IPS DF 6.9 (cell line): ENCODE results near the gene PIP4K2A.

ENCODE experiments used
- DNase-seq: peaks from one replicate; pipeline ENCODE4 v3.0.0-alpha.2; 2013; ENCODE audit warnings: low read depth, low spot score
- H3K27ac ChIP-seq: one replicate; pipeline ENCODE4 v1.5.1; 2013; ENCODE audit warnings: low read length, control low read depth
- H3K27me3 ChIP-seq: 2 replicates; pipeline ENCODE4 v1.6.1; 2013; ENCODE audit warnings: mild to moderate bottlenecking, low read length; ENCODE audit not compliant: control insufficient read depth, insufficient read depth
- H3K36me3 ChIP-seq: 2 replicates; pipeline ENCODE4 v1.6.1; 2013; ENCODE audit warnings: low read length; ENCODE audit not compliant: control insufficient read depth, insufficient read depth
- H3K4me1 ChIP-seq: 2 replicates; pipeline ENCODE4 v1.6.1; 2013; ENCODE audit warnings: low read length; ENCODE audit not compliant: control insufficient read depth, insufficient read depth
- H3K4me3 ChIP-seq: 2 replicates; pipeline ENCODE4 v1.5.1; 2013; ENCODE audit warnings: mild to moderate bottlenecking, low read length
- H3K9me3 ChIP-seq: 2 replicates; pipeline ENCODE4 v1.6.1; 2013; ENCODE audit warnings: low read length, inconsistent platforms; ENCODE audit not compliant: control insufficient read depth, insufficient read depth
- WGBS: extraction: QIAGEN DNeasy Blood & Tissue Kit; methylation state at CpG from one replicate; pipeline ENCODE4 v1.1.7; 2013; ENCODE audit warnings: mixed read lengths, missing lambda C conversion rate; ENCODE audit not compliant: insufficient read length, insufficient coverage; 5-methylcytosine and 5-hydroxymethylcytosine counted together

The PIP4K2A gene

GRCh38 chr10:22646388-22646853 is 68.0 kb downstream of the PIP4K2A start:
- no CpG with 5 or more reads among the region's 2 CpGs for WGBS

DNA sequence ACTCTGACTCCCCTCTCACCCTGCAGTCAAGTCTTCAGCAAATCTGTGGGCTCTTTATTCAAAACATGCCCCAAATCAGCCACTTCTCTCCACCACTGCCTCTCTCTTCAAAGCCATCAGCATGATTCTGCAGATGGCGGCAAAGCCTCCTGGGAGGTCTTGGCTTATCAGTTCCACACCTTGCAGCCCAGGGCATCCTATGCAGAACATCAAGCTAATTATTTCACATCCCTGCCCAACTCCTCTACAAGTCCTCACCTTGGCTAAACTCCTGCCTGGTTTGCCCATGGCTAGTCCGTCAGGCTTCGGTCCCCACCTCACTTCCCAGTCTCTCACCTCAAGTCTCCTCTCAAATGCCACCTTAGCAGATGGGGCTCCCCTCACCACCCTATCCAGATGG is 70.2 kb downstream of the PIP4K2A start:
- no peak for DNase-seq
- Histone ChIP-seq H3K9me3 (no peaks in the 10 kb centered on the region), H3K4me1 (peaks cover 4% of the 10 kb centered on the region), H3K27ac (no peak overlapping the region), H3K27me3 (no peaks in the 10 kb centered on the region), H3K4me3 (no peak overlapping the region), H3K36me3 (no peaks in the 10 kb centered on the region)
- no CpG with 5 or more reads among the region's 3 CpGs for WGBS

More at GRCh38 chr10:22646388-22646853, 68.0 kb downstream of the PIP4K2A start:
- H3K27ac ChIP-seq, result no peak overlapping the region
- H3K4me3 ChIP-seq, result no peak overlapping the region
- no peaks in the 10 kb centered on the region for H3K36me3 ChIP-seq
- H3K27me3 ChIP-seq, result no peaks in the 10 kb centered on the region
- DNase-seq, result no peak
- H3K4me1 ChIP-seq, result peaks cover 6% of the 10 kb centered on the region
- no peaks in the 10 kb centered on the region for H3K9me3 ChIP-seq

GRCh38 chr10:22643775-22644174 is 70.6 kb downstream of the PIP4K2A start:
- Histone ChIP-seq H3K9me3 (no peaks in the 10 kb centered on the region), H3K4me3 (no peak overlapping the region), H3K4me1 (peaks cover 4% of the 10 kb centered on the region), H3K36me3 (no peaks in the 10 kb centered on the region), H3K27me3 (no peaks in the 10 kb centered on the region), H3K27ac (no peak overlapping the region)
- no CpG with 5 or more reads among the region's 4 CpGs for WGBS
- DNase-seq, result no peak

DNA sequence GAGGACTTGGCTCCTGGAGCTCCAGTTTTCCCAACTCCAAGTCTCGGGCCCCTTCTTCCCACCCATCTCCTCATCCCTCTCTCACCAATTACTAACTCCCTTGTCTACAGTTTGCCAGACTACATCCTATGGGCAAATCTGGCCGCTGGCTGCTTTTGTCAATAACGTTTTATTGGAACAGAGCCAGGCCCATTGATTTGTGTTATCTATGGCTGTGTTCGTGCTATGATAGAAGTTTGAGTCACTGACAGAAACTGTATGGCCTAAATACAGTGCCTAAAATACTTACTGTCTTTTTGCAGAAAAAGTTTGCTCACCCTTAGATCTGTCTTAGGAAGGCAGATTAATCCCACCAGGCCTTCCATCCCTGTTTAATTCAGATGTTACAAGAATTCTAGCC is 71.3 kb downstream of the PIP4K2A start:
- peaks cover 4% of the 10 kb centered on the region for H3K4me1 ChIP-seq
- H3K27ac ChIP-seq, result no peak overlapping the region
- WGBS, result no CpG with 5 or more reads among the region's 4 CpGs
- no peaks in the 10 kb centered on the region for H3K36me3 ChIP-seq
- no peak for DNase-seq
- no peak overlapping the region for H3K4me3 ChIP-seq
- no peaks in the 10 kb centered on the region for H3K9me3 ChIP-seq
- no peaks in the 10 kb centered on the region for H3K27me3 ChIP-seq

DNA sequence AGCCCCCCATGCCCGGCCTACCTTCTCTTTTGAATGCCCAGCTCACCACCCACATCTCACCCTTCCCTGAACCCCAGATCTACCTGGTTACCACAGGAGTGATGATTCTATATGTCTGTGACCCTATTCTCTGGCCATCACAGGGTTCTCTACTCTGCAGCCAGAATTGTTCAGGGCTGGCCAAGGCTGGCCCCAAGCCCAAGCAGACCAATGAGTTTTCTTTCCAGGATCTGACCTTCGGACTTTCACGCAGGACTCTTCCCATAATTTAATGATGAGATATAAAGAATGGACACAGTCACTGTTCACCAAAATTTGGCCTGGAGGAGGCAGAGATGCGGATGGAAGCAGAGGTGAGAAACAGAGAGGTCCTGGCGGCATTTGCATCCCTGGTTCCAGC is 72.6 kb downstream of the PIP4K2A start:
- H3K36me3 ChIP-seq, result no peaks in the 10 kb centered on the region
- no peaks in the 10 kb centered on the region for H3K9me3 ChIP-seq
- H3K4me1 ChIP-seq, result peaks cover 2% of the 10 kb centered on the region
- H3K27me3 ChIP-seq, result no peaks in the 10 kb centered on the region
- no peak overlapping the region for H3K4me3 ChIP-seq
- H3K27ac ChIP-seq, result no peak overlapping the region
- no CpG with 5 or more reads among the region's 5 CpGs for WGBS
- no peak for DNase-seq

DNA sequence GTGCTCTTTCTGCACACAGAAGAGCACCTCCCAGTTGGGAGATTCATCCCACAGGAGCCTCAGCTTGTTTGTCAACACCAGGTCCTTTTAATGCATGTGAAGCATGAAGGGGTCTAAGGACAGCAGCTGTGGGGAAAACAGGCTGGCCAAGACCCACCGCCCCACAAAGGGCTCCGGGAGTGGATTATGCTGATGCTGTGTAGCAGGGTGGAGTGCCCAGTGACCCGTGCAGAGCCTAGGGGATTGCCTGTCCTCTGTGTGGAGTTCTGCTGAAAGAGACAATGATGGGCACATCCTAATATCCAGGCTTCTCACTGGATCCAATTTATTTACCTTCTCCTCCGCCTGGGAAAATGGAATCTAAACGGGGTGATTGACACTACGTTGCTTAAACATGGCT is 74.0 kb downstream of the PIP4K2A start:
- DNase-seq, result no peak
- no peak overlapping the region for H3K4me3 ChIP-seq
- H3K4me1 ChIP-seq, result no peaks in the 10 kb centered on the region; the same call in 1 of the 2 replicates
- WGBS, result no CpG with 5 or more reads among the region's 6 CpGs
- no peaks in the 10 kb centered on the region for H3K9me3 ChIP-seq
- no peaks in the 10 kb centered on the region for H3K27me3 ChIP-seq
- H3K27ac ChIP-seq, result no peak overlapping the region
- H3K36me3 ChIP-seq, result no peaks in the 10 kb centered on the region

- H3K36me3 ChIP-seq, result no peaks in the 10 kb centered on the region
- no CpG with 5 or more reads among the region's 1 CpG for WGBS
- no peaks in the 10 kb centered on the region for H3K9me3 ChIP-seq
- no peak for DNase-seq
- H3K27ac ChIP-seq, result no peak overlapping the region
- no peaks in the 10 kb centered on the region for H3K4me1 ChIP-seq
- H3K27me3 ChIP-seq, result no peaks in the 10 kb centered on the region
- no peak overlapping the region for H3K4me3 ChIP-seq
Observed at GRCh38 chr10:22638863-22639262, 75.5 kb downstream of the PIP4K2A start.

DNA sequence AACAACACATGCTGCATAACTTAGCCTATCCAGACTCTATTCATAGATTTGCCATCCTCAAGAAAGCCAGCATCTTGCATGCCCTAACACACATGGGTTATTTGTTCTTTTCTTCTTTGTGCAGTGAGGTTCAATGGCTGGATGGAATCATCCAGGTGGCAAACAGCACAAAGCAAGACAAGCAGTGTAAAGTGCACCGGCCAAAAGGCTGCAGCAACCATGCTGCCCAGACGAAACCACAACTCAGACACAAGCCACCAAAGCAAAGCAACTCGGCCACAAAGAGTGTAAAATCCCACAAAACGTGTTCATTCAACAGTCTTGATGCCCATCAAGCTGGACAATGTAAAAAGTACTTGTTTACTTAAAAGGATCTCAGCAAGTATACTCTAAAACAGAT is 76.9 kb downstream of the PIP4K2A start:
- Histone ChIP-seq H3K27ac (no peak overlapping the region), H3K27me3 (no peaks in the 10 kb centered on the region), H3K4me1 (no peaks in the 10 kb centered on the region), H3K36me3 (no peaks in the 10 kb centered on the region), H3K4me3 (no peak overlapping the region), H3K9me3 (no peaks in the 10 kb centered on the region)
- no CpG with 5 or more reads among the region's 4 CpGs for WGBS
- no peak for DNase-seq

GRCh38 chr10:22635650-22636049 is 78.7 kb downstream of the PIP4K2A start:
- no peaks in the 10 kb centered on the region for H3K9me3 ChIP-seq
- no peaks in the 10 kb centered on the region for H3K27me3 ChIP-seq
- H3K4me3 ChIP-seq, result no peak overlapping the region
- no CpG with 5 or more reads among the region's 10 CpGs for WGBS
- H3K4me1 ChIP-seq, result peaks cover 2% of the 10 kb centered on the region; the same call in 1 of the 2 replicates
- H3K27ac ChIP-seq, result no peak overlapping the region
- H3K36me3 ChIP-seq, result no peaks in the 10 kb centered on the region
- DNase-seq, result no peak

DNA sequence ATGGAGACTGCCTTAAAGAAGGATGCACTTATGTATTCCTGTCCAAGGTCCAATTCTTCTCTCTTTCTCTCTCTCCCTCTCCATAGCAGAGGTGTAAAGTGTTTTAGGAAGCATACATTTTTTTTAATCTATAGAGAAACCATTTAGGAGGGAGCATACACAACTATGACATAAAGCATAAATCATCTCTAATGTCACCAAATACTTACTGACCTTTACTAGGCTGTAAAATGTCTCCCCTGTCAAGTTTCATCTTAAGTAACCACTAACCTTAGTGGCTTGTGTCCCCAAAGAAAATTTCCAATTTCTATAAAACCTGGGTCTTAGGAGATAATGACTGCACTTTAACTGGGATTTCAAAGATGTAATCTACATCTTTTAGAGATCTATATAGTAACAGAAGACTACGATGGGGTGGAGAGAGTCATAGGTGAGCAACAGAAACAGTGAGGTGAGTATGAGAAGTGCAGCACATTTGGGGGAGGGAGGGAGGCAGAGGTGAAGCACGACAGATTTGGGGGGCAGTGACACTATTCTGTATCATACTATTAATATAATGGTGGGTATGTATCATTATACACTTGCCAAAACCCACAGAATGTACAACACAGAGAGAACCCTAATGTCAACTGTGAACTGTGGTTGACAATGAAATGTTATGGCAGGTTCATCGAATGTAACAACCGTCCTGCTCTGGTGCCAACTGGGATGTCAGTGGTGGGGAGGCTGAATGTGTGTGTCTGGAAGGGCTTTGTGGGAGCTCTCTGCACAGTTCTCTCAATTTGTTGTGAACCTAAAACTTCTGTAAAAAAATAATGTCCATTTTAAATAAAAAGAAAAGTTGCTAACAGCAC is 79.5 kb downstream of the PIP4K2A start:
- Histone ChIP-seq H3K27ac (no peak overlapping the region), H3K4me1 (peaks cover 3% of the 10 kb centered on the region; the same call in 1 of the 2 replicates), H3K36me3 (no peaks in the 10 kb centered on the region), H3K27me3 (no peaks in the 10 kb centered on the region), H3K9me3 (no peaks in the 10 kb centered on the region), H3K4me3 (no peak overlapping the region)
- DNase-seq, result no peak
- WGBS, result no CpG with 5 or more reads among the region's 4 CpGs

GRCh38 chr10:22634093-22634492 is 80.3 kb downstream of the PIP4K2A start:
- WGBS, result no CpG with 5 or more reads among the region's 5 CpGs
- no peak for DNase-seq
- Histone ChIP-seq H3K9me3 (no peaks in the 10 kb centered on the region), H3K27ac (no peak overlapping the region), H3K4me3 (no peak overlapping the region), H3K36me3 (no peaks in the 10 kb centered on the region), H3K4me1 (peaks cover 3% of the 10 kb centered on the region; the same call in 1 of the 2 replicates), H3K27me3 (no peaks in the 10 kb centered on the region)
